DND-41 (cell line): ENCODE results near the gene OMP.

Experiments used
- ATAC-seq: fragments of 200-7000 bp; cut with Tn5 transposase; 3 replicates; pipeline ENCODE4 v1.9.1; 2021; ENCODE audit warnings: low read depth; ENCODE audit not compliant: insufficient read depth
- DNase-seq: peaks from one replicate; pipeline ENCODE4 v3.0.0-alpha.2; 2020
- H2AFZ ChIP-seq: 2 replicates; pipeline ENCODE4 v1.6.0; 2012; ENCODE audit warnings: low read depth, low read length
- H3K27ac ChIP-seq: 2 replicates; pipeline ENCODE4 v1.5.1; 2012; ENCODE audit warnings: low read length, inconsistent platforms
- H3K27me3 ChIP-seq: fragments of 200-600 bp; sonication (generic); 2 replicates; pipeline ENCODE4 v1.6.0; 2012; ENCODE audit warnings: low read length, mild to moderate bottlenecking, inconsistent platforms; ENCODE audit not compliant: insufficient read depth, poor library complexity
- H3K36me3 ChIP-seq: 2 replicates; pipeline ENCODE4 v1.5.1; 2012; ENCODE audit warnings: low read length, inconsistent platforms; ENCODE audit not compliant: insufficient read depth
- H3K4me1 ChIP-seq: 2 replicates; pipeline ENCODE4 v1.5.1; 2012; ENCODE audit warnings: mild to moderate bottlenecking, low read length; ENCODE audit not compliant: insufficient read depth
- H3K4me2 ChIP-seq: 2 replicates; pipeline ENCODE4 v1.6.0; 2012; ENCODE audit warnings: mild to moderate bottlenecking, moderate library complexity, low read length, inconsistent platforms; ENCODE audit not compliant: insufficient read depth
- H3K4me3 ChIP-seq, 2 experiments: fragments of 200-600 bp in 1 of 2; shearing (Covaris generic) in 1 of 2; 2 replicates each; pipeline ENCODE4 v1.5.1; 2012 to 2016; ENCODE audit warnings: inconsistent platforms in 2 of 2, low read length in 2 of 2, mild to moderate bottlenecking in 2 of 2, low read depth in 1 of 2, moderate library complexity in 1 of 2
- H3K79me2 ChIP-seq: 2 replicates; pipeline ENCODE4 v1.6.0; 2012; ENCODE audit warnings: low read length, inconsistent platforms; ENCODE audit not compliant: insufficient read depth
- H3K9ac ChIP-seq: 2 replicates; pipeline ENCODE4 v1.6.0; 2012; ENCODE audit warnings: low read depth, mild to moderate bottlenecking, inconsistent platforms, low read length, moderate library complexity
- H3K9me3 ChIP-seq: 2 replicates; pipeline ENCODE4 v1.5.1; 2012; ENCODE audit warnings: low read length, moderate library complexity, mild to moderate bottlenecking, inconsistent platforms; ENCODE audit not compliant: insufficient read depth, severe bottlenecking
- H4K20me1 ChIP-seq: 2 replicates; pipeline ENCODE4 v1.6.0; 2012; ENCODE audit warnings: low read length; ENCODE audit not compliant: insufficient read depth
- EZH2 ChIP-seq: IDR thresholded peaks from 3 replicates; pipeline ENCODE4 v1.6.1; 2012; ENCODE audit warnings: borderline replicate concordance, low read depth, mild to moderate bottlenecking, moderate library complexity, low read length, inconsistent platforms; ENCODE audit not compliant: severe bottlenecking
- TF ChIP-seq, protein P1 (sequence below): IDR thresholded peaks from 2 replicates; pipeline ENCODE4 v1.5.1; 2012; ENCODE audit warnings: borderline replicate concordance, low read length, moderate library complexity, mild to moderate bottlenecking; ENCODE audit not compliant: poor library complexity, severe bottlenecking; ENCODE audit errors: extremely low read depth

The OMP gene

DNA sequence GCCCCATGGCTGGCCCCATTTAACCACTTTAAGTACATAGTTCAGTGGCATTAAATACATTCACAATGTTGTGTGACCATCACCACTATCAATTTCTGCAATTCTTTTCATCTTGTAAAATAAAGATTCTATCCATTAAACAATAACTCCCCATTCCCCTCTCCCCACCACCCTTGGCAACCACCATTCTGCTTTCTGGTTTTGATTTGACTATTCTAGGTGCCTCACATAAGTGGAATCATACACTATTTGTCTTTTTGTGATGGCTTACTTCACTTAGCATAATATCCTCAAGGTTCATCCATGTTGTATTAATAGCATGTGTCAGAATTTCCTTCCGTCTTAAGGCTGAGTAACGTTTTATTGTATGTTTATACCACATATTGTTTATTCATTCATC, 32.4 kb downstream of the OMP start:
- TF ChIP-seq, protein P1, sequence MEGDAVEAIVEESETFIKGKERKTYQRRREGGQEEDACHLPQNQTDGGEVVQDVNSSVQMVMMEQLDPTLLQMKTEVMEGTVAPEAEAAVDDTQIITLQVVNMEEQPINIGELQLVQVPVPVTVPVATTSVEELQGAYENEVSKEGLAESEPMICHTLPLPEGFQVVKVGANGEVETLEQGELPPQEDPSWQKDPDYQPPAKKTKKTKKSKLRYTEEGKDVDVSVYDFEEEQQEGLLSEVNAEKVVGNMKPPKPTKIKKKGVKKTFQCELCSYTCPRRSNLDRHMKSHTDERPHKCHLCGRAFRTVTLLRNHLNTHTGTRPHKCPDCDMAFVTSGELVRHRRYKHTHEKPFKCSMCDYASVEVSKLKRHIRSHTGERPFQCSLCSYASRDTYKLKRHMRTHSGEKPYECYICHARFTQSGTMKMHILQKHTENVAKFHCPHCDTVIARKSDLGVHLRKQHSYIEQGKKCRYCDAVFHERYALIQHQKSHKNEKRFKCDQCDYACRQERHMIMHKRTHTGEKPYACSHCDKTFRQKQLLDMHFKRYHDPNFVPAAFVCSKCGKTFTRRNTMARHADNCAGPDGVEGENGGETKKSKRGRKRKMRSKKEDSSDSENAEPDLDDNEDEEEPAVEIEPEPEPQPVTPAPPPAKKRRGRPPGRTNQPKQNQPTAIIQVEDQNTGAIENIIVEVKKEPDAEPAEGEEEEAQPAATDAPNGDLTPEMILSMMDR, result no peak
- TF ChIP-seq EZH2, result no peak

DNA sequence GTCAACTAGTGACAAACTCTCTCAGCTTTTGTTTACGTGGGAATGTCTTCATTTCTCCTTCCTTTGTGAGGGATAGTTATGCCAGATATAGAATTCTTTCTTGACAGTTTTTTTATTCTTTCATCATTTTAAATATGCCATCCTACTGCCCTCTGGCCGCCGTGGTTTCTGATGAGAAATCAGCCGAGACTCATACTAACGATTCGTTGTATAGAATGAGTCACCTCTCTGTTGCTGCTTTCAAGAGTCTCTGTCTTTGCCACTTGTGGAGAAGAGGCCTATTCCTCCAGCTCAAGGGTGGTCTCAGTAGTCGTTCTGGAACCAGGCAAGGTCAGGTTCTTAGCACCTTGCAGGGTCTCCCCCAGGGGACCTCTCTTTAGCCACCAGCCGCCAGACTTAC, 33.4 kb downstream of the OMP start:
- H3K36me3 ChIP-seq, result no peaks in the 10 kb centered on the region
- TF ChIP-seq EZH2, result no peak
- TF ChIP-seq, protein P1, result no peak
- H3K27ac ChIP-seq, result no peak overlapping the region
- no peaks in the 10 kb centered on the region for H3K79me2 ChIP-seq
- H3K4me2 ChIP-seq, result no peak overlapping the region
- no peak overlapping the region for H3K9ac ChIP-seq
- H3K4me3 ChIP-seq, result no peak overlapping the region
- ATAC-seq (no peak), DNase-seq (no peak)
- no peaks in the 10 kb centered on the region for H3K27me3 ChIP-seq
- peaks cover 8% of the 10 kb centered on the region for H3K4me1 ChIP-seq
- H2AFZ ChIP-seq, result no peak overlapping the region
- no peaks in the 10 kb centered on the region for H3K9me3 ChIP-seq
- no peaks in the 10 kb centered on the region for H4K20me1 ChIP-seq

More for the DNA sequence above, 32.4 kb downstream of the OMP start:
- H3K9me3 ChIP-seq, result no peaks in the 10 kb centered on the region
- H4K20me1 ChIP-seq, result no peaks in the 10 kb centered on the region
- no peaks in the 10 kb centered on the region for H3K36me3 ChIP-seq
- no peak overlapping the region for H3K9ac ChIP-seq
- H3K27me3 ChIP-seq, result no peaks in the 10 kb centered on the region
- H3K4me3 ChIP-seq, result no peak overlapping the region
- no peak for ATAC-seq
- H3K27ac ChIP-seq, result no peak overlapping the region
- no peak overlapping the region for H3K4me2 ChIP-seq
- no peaks in the 10 kb centered on the region for H3K79me2 ChIP-seq
- H3K4me1 ChIP-seq, result peaks cover 4% of the 10 kb centered on the region
- no peak overlapping the region for H2AFZ ChIP-seq
- DNase-seq, result no peak

DNA sequence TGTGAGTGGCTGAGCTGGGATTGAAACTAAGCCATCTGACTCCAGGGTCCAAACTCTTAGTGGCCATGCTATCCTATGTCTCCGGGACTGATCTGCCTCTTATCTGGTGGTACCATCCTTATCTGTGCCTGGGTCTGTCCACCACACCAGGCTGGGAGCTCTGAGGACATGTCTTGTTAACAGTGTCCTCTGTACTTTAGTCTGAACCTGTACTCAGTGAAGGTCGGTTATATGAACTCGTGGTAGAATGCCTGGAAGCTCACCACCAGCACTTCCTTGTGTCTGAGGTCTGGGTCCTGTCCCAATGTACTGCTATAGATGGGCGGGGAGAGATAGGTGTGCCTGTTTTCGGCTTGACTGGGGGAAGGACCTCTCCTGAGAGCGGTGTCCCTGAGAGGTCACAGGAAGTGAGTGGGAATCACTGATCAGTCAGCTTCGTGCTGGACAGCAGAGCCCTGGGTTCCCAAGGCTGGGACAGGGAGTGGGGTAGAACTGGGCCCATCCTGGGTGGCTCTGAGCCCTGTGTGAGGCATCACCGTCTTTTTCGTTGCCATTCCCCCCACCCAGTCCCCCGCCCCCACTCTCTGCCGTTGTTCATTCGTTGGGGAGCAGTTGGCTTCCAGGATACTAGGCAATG, 34.3 kb downstream of the OMP start:
- no peak overlapping the region for H3K9ac ChIP-seq
- TF ChIP-seq, protein P1, result no peak
- no peak for TF ChIP-seq EZH2
- H3K4me2 ChIP-seq, result no peak overlapping the region
- H3K4me1 ChIP-seq, result peaks cover 10% of the 10 kb centered on the region
- H3K27ac ChIP-seq, result no peak overlapping the region
- no peaks in the 10 kb centered on the region for H3K36me3 ChIP-seq
- H3K9me3 ChIP-seq, result no peaks in the 10 kb centered on the region
- no peaks in the 10 kb centered on the region for H4K20me1 ChIP-seq
- no peak for DNase-seq
- no peaks in the 10 kb centered on the region for H3K27me3 ChIP-seq
- H2AFZ ChIP-seq, result no peak overlapping the region
- H3K79me2 ChIP-seq, result no peaks in the 10 kb centered on the region
- H3K4me3 ChIP-seq, result no peak overlapping the region
- ATAC-seq, result no peak

DNA sequence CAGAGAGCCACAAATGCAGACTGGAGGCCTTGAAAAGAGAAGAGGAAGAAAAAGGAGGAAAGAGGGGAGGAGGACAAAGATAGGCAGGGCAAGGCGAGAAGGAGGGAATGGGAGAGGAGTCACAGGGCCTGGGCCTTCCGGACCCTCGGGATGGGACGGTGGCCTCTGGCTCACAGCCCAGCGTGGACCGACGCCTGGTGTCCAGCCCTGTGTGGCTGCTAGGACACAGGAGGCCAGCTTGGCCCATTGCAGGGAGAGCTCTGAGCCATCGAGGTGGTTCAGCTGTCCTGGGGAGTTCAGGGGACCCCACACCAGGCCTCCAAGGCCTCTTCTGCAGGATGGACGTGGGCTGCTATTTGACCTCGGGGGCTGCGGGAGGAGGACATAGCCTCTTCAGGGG, 34.8 kb downstream of the OMP start:
- H4K20me1 ChIP-seq, result no peaks in the 10 kb centered on the region
- H3K27me3 ChIP-seq, result no peaks in the 10 kb centered on the region
- H3K27ac ChIP-seq, result no peak overlapping the region
- H3K4me2 ChIP-seq, result no peak overlapping the region
- H3K4me3 ChIP-seq, result no peak overlapping the region
- no peaks in the 10 kb centered on the region for H3K9me3 ChIP-seq
- H3K9ac ChIP-seq, result no peak overlapping the region
- H3K4me1 ChIP-seq, result peaks cover 15% of the 10 kb centered on the region
- no peaks in the 10 kb centered on the region for H3K36me3 ChIP-seq
- no peak overlapping the region for H2AFZ ChIP-seq
- H3K79me2 ChIP-seq, result no peaks in the 10 kb centered on the region
- ATAC-seq, result no peak
- TF ChIP-seq EZH2, result no peak
- TF ChIP-seq, protein P1, result no peak
- no peak for DNase-seq
